SU-DHL-6 (cell line): ENCODE results near the gene SNRNP48.

Experiments
- CTCF ChIP-seq: fragments of 200-600 bp; sonication (generic); IDR thresholded peaks from one replicate; pipeline ENCODE4 v1.5.1; 2017; ENCODE audit warnings: antibody characterized with exemption, mild to moderate bottlenecking, low read length, moderate library complexity; ENCODE audit not compliant: insufficient read depth, poor library complexity, severe bottlenecking
- EZH2phosphoT487 ChIP-seq: fragments of 200-600 bp; sonication (generic), shearing (Covaris generic); conservative IDR thresholded peaks from 2 replicates; pipeline ENCODE4 v1.6.1; 2018; ENCODE audit warnings: mild to moderate bottlenecking, antibody characterized with exemption, low read length, moderate library complexity, mixed read lengths

GRCh38 chr6:7546383-7546782 lies 43.6 kb upstream of the SNRNP48 start:
- TF ChIP-seq CTCF = no peak
- no peak for TF ChIP-seq EZH2phosphoT487
